ENCODE measurements around the gene USP37. TPM values are rescaled to one million over a fixed set of nuclear protein-coding genes. Genes with fewer than 3 reads are reported as not detected.

USP37 gene

Small RNA genes within 50 kb of the gene (small RNA-seq; reads per million reads assigned to genes)
- gene MIR26B (ENCODE audit: low read depth) (13,183 reads per million, percentile 99 among the genes with 10 or more reads in this experiment), gene RNU6-136P (ENCODE audit: low read depth) (not detected)

Measured in mesenchymal stem cell (in vitro differentiated cells and primary cell).